Urothelium cell line (cell line): ENCODE data around the gene LRRC71.
A peak's percentile ranks its signal among the peaks of the same experiment; 100 is the strongest.
"Not testable (repeated sequence)": the region's sequence is repeated elsewhere in the genome, so short reads cannot be mapped to it uniquely, and the experiment has no call there.

Source experiments
- DNase-seq: peaks from one replicate; pipeline ENCODE4 v3.0.0; 2011; ENCODE audit warnings: low spot score, mixed read lengths
- FAIRE-seq: peaks from 2 replicates; lab custom pipeline; 2011; peaks lifted over from hg19 to GRCh38; lab: Jason Lieb, UNC

LRRC71 gene

GRCh38 chr1:156925154-156926010 is 5.0 kb downstream of the LRRC71 start:
- FAIRE-seq (peak; percentile 13), DNase-seq (no peak)

- FAIRE-seq: no peak
These were observed 5.7 kb downstream of the LRRC71 start for GRCh38 chr1:156926175-156926574.

GRCh38 chr1:156926695-156927094 is 6.3 kb downstream of the LRRC71 start:
- FAIRE-seq, DNase-seq: not testable (repeated sequence)

More at GRCh38 chr1:156926175-156926574, 5.7 kb downstream of the LRRC71 start:
- DNase-seq: peak; percentile 75

- FAIRE-seq (no peak), DNase-seq (no peak)
These were observed 7.0 kb downstream of the LRRC71 start for GRCh38 chr1:156927215-156928042.

- FAIRE-seq: no peak
- no peak for DNase-seq
These were observed 7.7 kb downstream of the LRRC71 start for GRCh38 chr1:156928043-156928602.

- DNase-seq (no peak), FAIRE-seq (no peak)
These were observed 9.3 kb downstream of the LRRC71 start for GRCh38 chr1:156929596-156930238.

GRCh38 chr1:156930483-156930882 is 10.1 kb downstream of the LRRC71 start:
- FAIRE-seq: no peak

GRCh38 chr1:156931211-156931952 is 10.9 kb downstream of the LRRC71 start:
- DNase-seq: no peak
- no peak for FAIRE-seq

More at GRCh38 chr1:156930483-156930882, 10.1 kb downstream of the LRRC71 start:
- no peak for DNase-seq

GRCh38 chr1:156931974-156932710 is 11.7 kb downstream of the LRRC71 start:
- DNase-seq: no peak
- no peak for FAIRE-seq

- FAIRE-seq: no peak
- DNase-seq: no peak
These were observed 12.7 kb downstream of the LRRC71 start for GRCh38 chr1:156933136-156933535.

GRCh38 chr1:156935505-156936128 is 15.2 kb downstream of the LRRC71 start:
- FAIRE-seq (no peak), DNase-seq (no peak)

GRCh38 chr1:156936191-156936590 is 15.8 kb downstream of the LRRC71 start:
- DNase-seq (no peak), FAIRE-seq (no peak)

- DNase-seq: no peak
- FAIRE-seq: no peak
These were observed 16.3 kb downstream of the LRRC71 start for GRCh38 chr1:156936721-156937220.

- DNase-seq (no peak), FAIRE-seq (no peak)
These were observed 17.5 kb downstream of the LRRC71 start for GRCh38 chr1:156937883-156938282.

- DNase-seq (no peak), FAIRE-seq (no peak)
These were observed 18.4 kb downstream of the LRRC71 start for GRCh38 chr1:156938813-156939212.

- FAIRE-seq (no peak), DNase-seq (no peak)
These were observed 19.4 kb downstream of the LRRC71 start for GRCh38 chr1:156939786-156940334.

GRCh38 chr1:156941675-156942074 is 21.2 kb downstream of the LRRC71 start:
- FAIRE-seq: no peak
- no peak for DNase-seq

GRCh38 chr1:156942176-156942575 is 21.7 kb downstream of the LRRC71 start:
- FAIRE-seq (no peak), DNase-seq (no peak)

GRCh38 chr1:156942576-156942975 is 22.1 kb downstream of the LRRC71 start:
- DNase-seq (no peak), FAIRE-seq (no peak)
